ENCODE measurements around the gene CACNA1D.

CACNA1D gene

GRCh38 chr3:53554559-53555067 lies 60.2 kb downstream of the CACNA1D start:
- Histone ChIP-seq H3K9ac (ENCODE audit: low read length) (no peak overlapping the region), H3K79me1 (replicated peaks; ENCODE audit: low read length, poor library complexity, severe bottlenecking) (no peaks in the 10 kb centered on the region), H3K27ac (ENCODE audit: low read length, poor library complexity, severe bottlenecking) (no peak overlapping the region), H2AFZ (ENCODE audit: low read depth, low read length) (no peak overlapping the region), H2AK5ac (ENCODE audit: low read length, severe bottlenecking) (no peak overlapping the region), H2BK12ac (ENCODE audit: low read length in 2 of 2) (no peak overlapping the region), H3K4ac (ENCODE audit: low read depth in 1 of 2, low read length in 2 of 2) (no peak overlapping the region), H2BK120ac (ENCODE audit: low read depth, low read length) (no peak overlapping the region), H3K23ac (ENCODE audit: low read length in 2 of 2) (no peak overlapping the region), H3K27me3 (ENCODE audit: control insufficient read depth in 1 of 2, insufficient read depth in 1 of 2, low read length in 2 of 2) (peaks cover 0 to 7% of the 10 kb centered on the region in 2 experiments), H3K4me3 (ENCODE audit: insufficient read depth in 1 of 2, low read depth in 1 of 2, low read length in 2 of 2) (no peak overlapping the region), H2BK5ac (ENCODE audit: low read depth, low read length, poor library complexity, severe bottlenecking) (no peak overlapping the region), H4K8ac (ENCODE audit: low read length) (no peak overlapping the region), H3K36me3 (ENCODE audit: control insufficient read depth in 1 of 2, insufficient read depth in 2 of 2, low read depth in 1 of 2, low read length in 2 of 2) (no peaks in the 10 kb centered on the region), H3K14ac (ENCODE audit: low read length in 2 of 2) (no peak overlapping the region), H3K4me2 (ENCODE audit: low read length, poor library complexity, severe bottlenecking) (no peak overlapping the region), H3K18ac (ENCODE audit: low read depth in 1 of 2, low read length in 2 of 2) (no peak overlapping the region), H2BK15ac (ENCODE audit: low read depth, poor library complexity, severe bottlenecking) (no peak overlapping the region), H3K4me1 (ENCODE audit: control insufficient read depth, insufficient read depth, low read depth, low read length) (no peaks in the 10 kb centered on the region), H3K9me3 (ENCODE audit: control insufficient read depth, low read length) (peaks cover 2% of the 10 kb centered on the region), H4K91ac (ENCODE audit: low read length) (no peak overlapping the region)
- WGBS = 95% methylated on average over 3 of the region's 4 CpGs
- no peak for DNase-seq

- no peak overlapping the region for H3K18ac ChIP-seq (ENCODE audit: low read depth in 1 of 2, low read length in 2 of 2)
- no peak overlapping the region for H2BK5ac ChIP-seq (ENCODE audit: low read depth, low read length, poor library complexity, severe bottlenecking)
- H3K9me3 ChIP-seq (ENCODE audit: control insufficient read depth, low read length) = peaks cover 3% of the 10 kb centered on the region
- H3K4me3 ChIP-seq (ENCODE audit: insufficient read depth in 1 of 2, low read depth in 1 of 2, low read length in 2 of 2) = no peak overlapping the region
- H3K4me1 ChIP-seq (ENCODE audit: control insufficient read depth, insufficient read depth, low read depth, low read length) = no peaks in the 10 kb centered on the region
- H2BK12ac ChIP-seq (ENCODE audit: low read length in 2 of 2) = no peak overlapping the region
- DNase-seq = no peak
- H3K14ac ChIP-seq (ENCODE audit: low read length in 2 of 2) = no peak overlapping the region
- H3K27me3 ChIP-seq (ENCODE audit: control insufficient read depth in 1 of 2, insufficient read depth in 1 of 2, low read length in 2 of 2) = peaks cover 0 to 7% of the 10 kb centered on the region in 2 experiments
- no peak overlapping the region for H3K4me2 ChIP-seq (ENCODE audit: low read length, poor library complexity, severe bottlenecking)
- no peak overlapping the region for H4K91ac ChIP-seq (ENCODE audit: low read length)
- H3K9ac ChIP-seq (ENCODE audit: low read length) = no peak overlapping the region
- H2AK5ac ChIP-seq (ENCODE audit: low read length, severe bottlenecking) = no peak overlapping the region
- H3K27ac ChIP-seq (ENCODE audit: low read length, poor library complexity, severe bottlenecking) = no peak overlapping the region
- 74% methylated on average over 4 of the region's 4 CpGs for WGBS
- no peak overlapping the region for H2BK15ac ChIP-seq (ENCODE audit: low read depth, poor library complexity, severe bottlenecking)
- H3K23ac ChIP-seq (ENCODE audit: low read length in 2 of 2) = no peak overlapping the region
- H2AFZ ChIP-seq (ENCODE audit: low read depth, low read length) = no peak overlapping the region
- no peaks in the 10 kb centered on the region for H3K79me1 ChIP-seq (replicated peaks; ENCODE audit: low read length, poor library complexity, severe bottlenecking)
- H3K36me3 ChIP-seq (ENCODE audit: control insufficient read depth in 1 of 2, insufficient read depth in 2 of 2, low read depth in 1 of 2, low read length in 2 of 2) = no peaks in the 10 kb centered on the region
- no peak overlapping the region for H3K4ac ChIP-seq (ENCODE audit: low read depth in 1 of 2, low read length in 2 of 2)
- no peak overlapping the region for H4K8ac ChIP-seq (ENCODE audit: low read length)
- no peak overlapping the region for H2BK120ac ChIP-seq (ENCODE audit: low read depth, low read length)
Measured at GRCh38 chr3:53555068-53555588, 60.7 kb downstream of the CACNA1D start.

- H2BK120ac ChIP-seq (ENCODE audit: low read depth, low read length) = no peak overlapping the region
- H3K9ac ChIP-seq (ENCODE audit: low read length) = no peak overlapping the region
- H3K79me1 ChIP-seq (replicated peaks; ENCODE audit: low read length, poor library complexity, severe bottlenecking) = no peaks in the 10 kb centered on the region
- H2BK5ac ChIP-seq (ENCODE audit: low read depth, low read length, poor library complexity, severe bottlenecking) = no peak overlapping the region
- no peak overlapping the region for H3K23ac ChIP-seq (ENCODE audit: low read length in 2 of 2)
- no peaks in the 10 kb centered on the region for H3K4me1 ChIP-seq (ENCODE audit: control insufficient read depth, insufficient read depth, low read depth, low read length)
- H3K9me3 ChIP-seq (ENCODE audit: control insufficient read depth, low read length) = no peaks in the 10 kb centered on the region
- no peaks in the 10 kb centered on the region for H3K36me3 ChIP-seq (ENCODE audit: control insufficient read depth in 1 of 2, insufficient read depth in 2 of 2, low read depth in 1 of 2, low read length in 2 of 2)
- no peak overlapping the region for H2AFZ ChIP-seq (ENCODE audit: low read depth, low read length)
- H3K27ac ChIP-seq (ENCODE audit: low read length, poor library complexity, severe bottlenecking) = no peak overlapping the region
- no peak overlapping the region for H2BK12ac ChIP-seq (ENCODE audit: low read length in 2 of 2)
- WGBS = 73% methylated on average over 11 of the region's 11 CpGs
- no peak for DNase-seq
- no peak overlapping the region for H3K4ac ChIP-seq (ENCODE audit: low read depth in 1 of 2, low read length in 2 of 2)
- H4K8ac ChIP-seq (ENCODE audit: low read length) = no peak overlapping the region
- H3K4me3 ChIP-seq (ENCODE audit: insufficient read depth in 1 of 2, low read depth in 1 of 2, low read length in 2 of 2) = no peak overlapping the region
- no peak overlapping the region for H3K18ac ChIP-seq (ENCODE audit: low read depth in 1 of 2, low read length in 2 of 2)
- H2BK15ac ChIP-seq (ENCODE audit: low read depth, poor library complexity, severe bottlenecking) = no peak overlapping the region
- H3K27me3 ChIP-seq (ENCODE audit: control insufficient read depth in 1 of 2, insufficient read depth in 1 of 2, low read length in 2 of 2) = no peaks in the 10 kb centered on the region
- H3K14ac ChIP-seq (ENCODE audit: low read length in 2 of 2) = no peak overlapping the region
- H2AK5ac ChIP-seq (ENCODE audit: low read length, severe bottlenecking) = no peak overlapping the region
- no peak overlapping the region for H3K4me2 ChIP-seq (ENCODE audit: low read length, poor library complexity, severe bottlenecking)
- no peak overlapping the region for H4K91ac ChIP-seq (ENCODE audit: low read length)
Measured at GRCh38 chr3:53566461-53567145, 72.2 kb downstream of the CACNA1D start.

- no peak overlapping the region for H3K4ac ChIP-seq (ENCODE audit: low read depth in 1 of 2, low read length in 2 of 2)
- H3K79me1 ChIP-seq (replicated peaks; ENCODE audit: low read length, poor library complexity, severe bottlenecking) = no peaks in the 10 kb centered on the region
- peaks cover 0 to 6% of the 10 kb centered on the region in 2 experiments for H3K27me3 ChIP-seq (ENCODE audit: control insufficient read depth in 1 of 2, insufficient read depth in 1 of 2, low read length in 2 of 2)
- no peak overlapping the region for H3K9ac ChIP-seq (ENCODE audit: low read length)
- H3K4me2 ChIP-seq (ENCODE audit: low read length, poor library complexity, severe bottlenecking) = no peak overlapping the region
- no peak overlapping the region for H2BK15ac ChIP-seq (ENCODE audit: low read depth, poor library complexity, severe bottlenecking)
- no peak overlapping the region for H4K8ac ChIP-seq (ENCODE audit: low read length)
- H3K4me3 ChIP-seq (ENCODE audit: insufficient read depth in 1 of 2, low read depth in 1 of 2, low read length in 2 of 2) = no peak overlapping the region
- no peak overlapping the region for H4K91ac ChIP-seq (ENCODE audit: low read length)
- no peak overlapping the region for H2BK120ac ChIP-seq (ENCODE audit: low read depth, low read length)
- H3K23ac ChIP-seq (ENCODE audit: low read length in 2 of 2) = no peak overlapping the region
- H3K14ac ChIP-seq (ENCODE audit: low read length in 2 of 2) = no peak overlapping the region
- H2BK5ac ChIP-seq (ENCODE audit: low read depth, low read length, poor library complexity, severe bottlenecking) = no peak overlapping the region
- H3K4me1 ChIP-seq (ENCODE audit: control insufficient read depth, insufficient read depth, low read depth, low read length) = no peaks in the 10 kb centered on the region
- H2AK5ac ChIP-seq (ENCODE audit: low read length, severe bottlenecking) = no peak overlapping the region
- H2BK12ac ChIP-seq (ENCODE audit: low read length in 2 of 2) = no peak overlapping the region
- no peaks in the 10 kb centered on the region for H3K36me3 ChIP-seq (ENCODE audit: control insufficient read depth in 1 of 2, insufficient read depth in 2 of 2, low read depth in 1 of 2, low read length in 2 of 2)
- no CpG with 5 or more reads among the region's 2 CpGs for WGBS
- no peak overlapping the region for H3K18ac ChIP-seq (ENCODE audit: low read depth in 1 of 2, low read length in 2 of 2)
- DNase-seq = no peak
- no peak overlapping the region for H3K27ac ChIP-seq (ENCODE audit: low read length, poor library complexity, severe bottlenecking)
- H2AFZ ChIP-seq (ENCODE audit: low read depth, low read length) = no peak overlapping the region
- H3K9me3 ChIP-seq (ENCODE audit: control insufficient read depth, low read length) = no peaks in the 10 kb centered on the region
Measured at GRCh38 chr3:53570081-53570480, 75.7 kb downstream of the CACNA1D start.

Measured in mesenchymal stem cell (in vitro differentiated cells and primary cell).